Islet of Langerhans (tissue), 1 donor: Measurements from ENCODE around the gene HSF4.

Experiments used
- FAIRE-seq: peaks from one replicate; lab custom pipeline; 2011; peaks lifted over from hg19 to GRCh38; lab: Jason Lieb, UNC

Gene HSF4

DNA sequence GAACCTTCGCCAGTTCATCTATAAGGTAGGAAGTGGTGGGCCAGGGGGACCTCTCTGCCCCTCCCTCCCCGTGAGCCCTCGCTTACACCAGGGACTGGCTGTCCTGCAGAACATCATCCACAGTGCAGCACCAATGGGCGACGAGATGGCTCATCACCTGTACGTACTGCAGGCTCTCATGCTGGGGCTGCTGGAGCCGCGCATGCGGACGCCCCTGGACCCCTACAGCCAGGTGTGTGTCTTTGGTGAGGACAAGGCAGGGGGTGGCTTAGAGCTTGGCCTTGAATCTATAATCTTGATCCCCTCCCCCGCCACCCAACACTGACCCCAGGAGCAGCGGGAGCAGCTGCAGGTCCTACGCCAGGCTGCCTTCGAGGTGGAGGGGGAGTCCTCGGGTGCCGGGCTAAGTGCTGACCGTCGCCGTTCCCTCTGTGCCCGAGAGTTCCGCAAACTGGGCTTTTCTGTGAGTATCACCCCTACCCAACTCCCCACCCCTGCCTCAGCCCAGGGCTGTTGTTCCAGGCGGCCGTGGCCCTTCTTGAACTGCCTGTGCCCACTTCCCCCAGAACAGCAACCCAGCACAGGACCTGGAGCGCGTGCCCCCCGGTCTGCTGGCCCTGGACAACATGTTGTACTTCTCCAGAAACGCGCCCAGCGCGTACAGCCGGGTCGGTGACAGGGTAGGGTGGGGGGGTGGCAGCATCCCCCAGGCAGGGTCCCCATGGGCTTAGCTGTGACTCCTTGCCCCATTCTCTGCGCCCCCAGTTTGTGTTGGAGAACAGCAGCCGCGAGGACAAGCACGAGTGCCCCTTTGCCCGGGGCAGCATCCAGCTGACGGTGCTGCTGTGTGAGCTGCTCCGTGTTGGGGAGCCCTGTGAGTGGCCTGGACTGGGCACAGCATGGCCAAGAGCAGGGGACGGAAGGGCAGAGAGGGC, 37.1 kb downstream of the HSF4 start:
- no peak for FAIRE-seq

DNA sequence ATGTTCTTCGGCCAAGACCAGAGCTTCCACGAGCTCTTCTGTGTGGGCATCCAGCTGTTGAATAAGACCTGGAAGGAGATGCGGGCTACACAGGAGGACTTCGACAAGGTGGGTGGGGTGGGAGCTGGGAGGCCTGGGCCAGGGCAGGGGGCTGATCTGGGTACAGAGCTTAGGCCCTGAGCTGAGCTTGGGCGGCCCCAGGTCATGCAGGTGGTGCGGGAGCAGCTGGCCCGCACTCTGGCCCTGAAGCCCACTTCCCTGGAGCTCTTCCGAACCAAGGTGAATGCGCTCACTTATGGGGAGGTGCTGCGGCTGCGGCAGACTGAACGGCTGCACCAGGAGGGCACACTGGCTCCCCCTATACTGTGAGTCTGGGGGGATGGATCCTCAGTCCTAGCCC, 37.9 kb downstream of the HSF4 start:
- no peak for FAIRE-seq

DNA sequence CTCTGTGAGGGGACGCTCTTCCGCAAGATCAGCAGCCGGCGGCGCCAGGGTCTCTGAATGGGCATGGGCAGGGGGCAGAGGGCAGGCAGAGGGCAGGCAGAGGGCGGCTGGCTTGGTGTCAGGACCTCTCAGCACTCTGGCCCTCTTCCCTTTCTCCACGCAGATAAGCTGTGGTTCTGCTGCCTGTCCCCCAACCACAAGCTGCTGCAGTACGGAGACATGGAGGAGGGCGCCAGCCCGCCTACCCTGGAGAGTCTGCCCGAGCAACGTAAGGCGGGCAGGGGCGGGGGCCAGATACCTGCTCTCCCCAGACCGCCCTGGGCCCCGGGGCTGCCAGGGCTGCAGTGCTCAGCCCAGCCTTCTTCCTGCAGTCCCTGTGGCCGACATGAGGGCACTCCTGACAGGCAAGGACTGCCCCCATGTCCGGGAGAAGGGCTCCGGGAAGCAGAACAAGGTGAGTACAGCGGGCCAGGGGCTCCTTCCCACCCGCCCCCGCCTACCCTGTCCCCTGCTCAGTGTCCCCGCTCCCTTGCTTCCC, 38.5 kb downstream of the HSF4 start:
- FAIRE-seq: no peak

DNA sequence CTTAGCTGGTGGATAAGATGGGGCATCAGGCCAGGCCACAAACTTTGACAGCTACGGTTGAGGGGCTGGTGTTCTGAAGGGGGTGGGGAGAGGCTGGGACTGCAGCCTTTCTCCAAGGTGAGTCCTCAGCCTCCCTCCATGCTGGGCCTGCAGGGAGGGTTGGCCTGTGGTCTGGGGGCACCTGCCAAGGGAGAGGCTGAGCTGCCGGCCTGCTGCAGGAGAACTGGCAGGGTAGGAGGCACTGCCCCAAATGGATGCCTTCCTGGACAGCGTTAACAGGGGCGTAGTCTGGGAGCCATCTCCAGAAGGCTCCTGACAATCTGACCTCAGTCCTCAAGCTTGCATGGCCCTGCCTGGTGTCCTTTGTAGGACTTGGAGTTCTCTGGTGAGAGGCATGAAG, 39.5 kb downstream of the HSF4 start:
- no peak for FAIRE-seq

DNA sequence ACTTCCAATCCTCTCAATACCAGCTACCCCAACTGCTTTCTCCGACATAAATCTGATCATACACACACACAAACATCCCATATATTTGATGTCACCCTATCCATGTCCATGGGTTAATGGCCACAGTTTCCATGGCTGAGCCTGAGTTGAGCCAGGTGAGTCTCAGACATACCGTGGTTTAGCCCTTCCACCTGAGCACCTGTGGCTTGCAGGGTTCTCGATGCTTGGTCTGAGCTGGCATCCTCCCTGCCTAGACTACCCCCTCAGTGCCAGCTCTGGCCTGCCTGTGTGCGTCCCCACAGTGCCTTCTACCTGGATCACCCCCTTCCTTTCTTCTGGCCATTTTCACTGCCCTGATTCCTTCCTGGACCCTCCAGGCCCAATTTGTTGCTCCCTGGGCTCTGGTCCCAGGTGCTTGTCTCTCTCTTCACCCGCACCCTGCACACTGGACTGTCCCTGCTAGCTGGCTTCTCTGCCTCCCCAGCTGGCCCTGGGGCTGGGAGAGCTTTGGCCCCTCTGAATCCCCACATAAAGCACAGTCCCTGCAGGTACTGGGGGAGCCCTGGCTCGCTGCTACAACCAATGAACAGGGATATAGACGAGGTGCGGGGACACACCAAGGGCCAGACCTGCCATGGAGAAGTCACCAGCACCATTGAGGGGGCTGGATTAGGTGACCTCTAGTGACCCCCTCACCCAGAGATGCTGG, 41.7 kb downstream of the HSF4 start:
- FAIRE-seq: no peak

DNA sequence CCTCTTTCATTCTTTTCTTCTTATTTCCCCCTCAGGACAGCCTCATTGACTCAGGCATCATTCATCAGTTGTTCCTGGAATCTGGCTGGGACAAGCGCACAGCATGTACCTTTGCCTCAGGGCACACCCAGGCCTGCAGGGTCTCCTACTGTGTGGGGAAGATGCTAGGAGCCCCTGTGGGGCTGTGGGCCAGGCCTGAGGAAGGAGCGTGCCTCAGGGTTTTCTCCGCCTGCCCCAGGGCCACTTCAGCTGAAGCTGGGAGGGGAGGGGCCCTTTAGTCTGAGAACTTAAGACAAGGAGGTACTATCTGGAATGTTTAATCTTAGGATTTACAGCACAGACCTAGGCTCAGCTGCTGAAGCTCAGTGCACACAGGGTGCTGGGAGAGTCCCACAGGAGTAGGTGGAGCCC, 42.3 kb downstream of the HSF4 start:
- FAIRE-seq: no peak

DNA sequence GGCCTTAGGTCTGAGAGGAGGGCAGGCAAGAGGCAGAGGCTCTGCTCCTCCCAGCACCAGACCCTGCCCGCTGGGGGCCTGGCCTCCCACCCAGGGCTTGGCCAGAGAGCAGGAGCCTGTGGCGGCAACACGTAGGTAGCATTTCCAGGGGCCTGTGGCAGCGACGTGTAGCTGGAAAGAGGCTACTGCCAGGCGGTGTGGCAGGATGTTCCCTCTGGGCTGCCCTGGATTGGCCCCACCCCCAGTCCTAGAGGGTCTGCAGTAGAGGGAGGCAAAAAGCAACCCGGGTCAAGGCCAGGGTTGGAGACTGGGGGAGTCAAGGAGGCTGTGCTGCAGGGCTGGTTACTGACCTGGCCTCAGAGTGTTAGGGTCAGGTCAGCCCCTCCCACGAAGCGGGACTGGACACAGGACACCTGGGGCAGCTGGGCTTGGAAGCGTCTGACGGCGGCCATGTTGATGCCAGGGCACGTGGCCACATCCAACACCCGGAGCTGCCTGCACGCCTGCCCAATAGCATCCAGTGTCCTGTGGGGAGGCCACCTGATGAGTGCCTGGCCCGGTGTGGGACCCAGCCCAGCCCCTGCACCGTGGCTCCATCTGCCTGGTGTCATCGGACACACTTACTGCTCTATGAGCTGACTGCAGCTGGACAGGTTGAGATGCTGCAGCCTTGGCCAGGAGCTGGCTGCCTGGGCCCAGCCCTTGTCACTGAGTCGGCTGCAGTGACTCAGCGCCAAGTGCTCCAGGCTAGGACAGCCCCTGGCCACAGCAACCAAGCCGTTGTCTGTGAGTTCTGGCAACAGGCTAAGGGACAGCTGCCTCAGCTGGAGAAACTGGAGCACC, 42.9 kb downstream of the HSF4 start:
- FAIRE-seq: no peak

DNA sequence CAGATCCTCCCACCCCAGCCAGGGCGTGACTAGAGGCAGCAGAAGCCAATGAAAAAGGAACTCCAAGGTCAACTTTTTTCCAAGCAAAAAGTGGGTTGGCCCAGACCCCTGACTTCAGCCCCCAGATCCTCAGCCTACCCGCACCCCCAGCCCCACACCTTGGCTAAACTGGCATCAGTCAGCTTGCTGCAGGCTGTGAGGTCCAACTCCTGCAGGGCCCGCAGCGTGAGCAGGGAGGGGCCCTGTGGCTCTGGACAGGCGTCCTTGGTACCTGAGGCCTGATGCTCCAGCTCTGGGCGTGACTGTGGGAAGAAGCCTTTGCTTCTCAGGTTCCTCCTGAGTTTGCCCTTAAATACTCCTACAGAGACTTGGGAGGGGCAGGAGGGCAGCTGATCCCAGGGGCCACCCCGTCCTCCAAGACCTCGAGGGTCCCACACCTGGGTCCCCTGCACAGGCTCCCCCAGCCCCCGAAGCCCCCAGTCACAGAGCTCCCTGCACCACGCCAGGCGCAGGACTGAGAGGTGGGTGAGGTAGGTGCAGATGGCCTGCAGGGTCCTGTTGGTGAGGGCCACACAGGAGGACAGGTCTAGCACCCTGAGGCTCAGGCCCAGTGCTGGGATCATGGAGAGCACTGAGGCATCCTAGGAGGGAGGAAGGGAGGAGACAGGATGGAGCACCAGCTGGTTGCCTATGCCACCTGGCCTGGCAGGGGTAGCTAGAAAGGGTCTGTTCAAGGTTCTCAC, 43.8 kb downstream of the HSF4 start:
- FAIRE-seq: no peak

DNA sequence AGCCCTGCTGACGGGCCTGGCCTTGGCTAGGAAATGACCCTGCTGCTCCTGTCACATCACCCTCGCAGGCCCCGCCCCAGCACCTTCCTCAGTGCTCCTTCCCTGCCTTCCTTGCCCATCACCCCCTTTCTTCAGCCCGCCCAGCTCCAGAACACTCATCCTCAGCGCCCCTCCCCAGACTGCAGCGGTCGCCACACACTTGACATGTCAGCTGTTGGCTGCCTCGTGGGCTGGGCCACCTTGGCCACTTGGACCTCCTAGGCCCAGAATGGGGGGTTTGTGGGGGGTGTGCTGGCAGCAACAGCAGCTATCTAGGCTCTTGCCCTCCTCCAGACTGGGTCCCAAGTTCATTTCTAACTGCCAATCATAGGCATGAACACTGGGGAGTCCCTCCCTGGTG, 45.0 kb downstream of the HSF4 start:
- FAIRE-seq: no peak

DNA sequence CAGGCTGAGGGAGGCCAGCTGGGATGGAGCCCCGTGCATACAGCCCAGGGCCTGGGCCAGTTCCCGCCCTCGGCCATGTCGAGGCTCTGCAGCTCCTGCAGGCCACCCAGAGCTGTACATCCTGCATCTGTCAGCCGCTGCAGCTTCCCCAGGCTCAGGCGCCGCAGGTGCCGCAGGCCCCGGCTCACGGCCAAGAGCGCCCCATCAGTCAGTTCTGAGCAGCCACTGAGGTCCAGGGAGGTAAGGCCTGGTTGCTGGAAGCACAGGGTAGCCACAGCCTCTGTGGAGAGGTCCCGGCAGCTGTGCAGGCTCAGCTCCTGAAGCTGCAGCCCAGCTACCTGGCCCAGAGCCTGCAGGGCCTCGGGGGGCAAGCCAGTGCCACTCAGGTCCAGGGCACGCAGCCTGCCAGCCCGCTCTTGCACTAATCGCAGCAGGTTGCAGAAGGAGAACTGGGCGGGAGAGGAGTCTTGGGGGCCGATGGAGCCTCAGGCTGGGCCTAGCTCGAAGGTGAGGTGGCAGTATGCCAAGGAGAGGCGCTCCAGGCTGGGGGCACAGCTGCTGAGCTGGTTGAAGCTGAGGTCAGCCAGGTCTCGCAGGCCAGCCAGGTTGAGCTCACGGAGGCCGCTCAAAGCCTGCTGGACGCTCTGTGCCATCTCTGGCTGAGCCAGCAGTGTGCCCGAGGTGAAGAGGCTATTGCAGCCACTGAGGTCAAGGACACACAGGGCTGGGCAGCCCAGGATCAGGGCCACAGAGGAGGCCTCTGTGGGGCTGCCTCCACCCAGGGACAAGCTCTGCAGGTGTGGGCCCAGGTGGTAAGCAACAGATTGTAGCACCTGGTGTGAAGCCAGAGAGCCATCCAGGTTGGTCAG, 45.8 kb downstream of the HSF4 start:
- FAIRE-seq: no peak

DNA sequence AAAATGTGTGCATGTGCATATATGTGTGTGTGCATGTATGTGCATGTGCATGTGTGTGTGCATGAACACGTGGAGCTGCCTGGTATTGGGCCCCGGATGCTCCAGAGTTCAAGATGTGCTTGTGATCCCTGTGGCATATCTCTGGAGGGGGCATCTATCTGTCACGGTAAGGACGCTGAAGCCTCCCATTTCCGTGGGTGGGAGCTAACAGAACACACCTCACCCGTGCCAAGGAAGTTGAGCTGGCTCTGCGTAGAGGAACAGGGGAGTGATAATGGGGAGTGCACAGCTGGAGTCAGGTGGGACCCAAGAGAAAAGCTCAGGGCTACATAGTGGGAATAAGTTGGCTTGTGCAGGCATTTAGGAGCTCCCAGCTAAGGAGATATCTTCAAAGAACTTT, 47.1 kb downstream of the HSF4 start:
- FAIRE-seq: no peak

DNA sequence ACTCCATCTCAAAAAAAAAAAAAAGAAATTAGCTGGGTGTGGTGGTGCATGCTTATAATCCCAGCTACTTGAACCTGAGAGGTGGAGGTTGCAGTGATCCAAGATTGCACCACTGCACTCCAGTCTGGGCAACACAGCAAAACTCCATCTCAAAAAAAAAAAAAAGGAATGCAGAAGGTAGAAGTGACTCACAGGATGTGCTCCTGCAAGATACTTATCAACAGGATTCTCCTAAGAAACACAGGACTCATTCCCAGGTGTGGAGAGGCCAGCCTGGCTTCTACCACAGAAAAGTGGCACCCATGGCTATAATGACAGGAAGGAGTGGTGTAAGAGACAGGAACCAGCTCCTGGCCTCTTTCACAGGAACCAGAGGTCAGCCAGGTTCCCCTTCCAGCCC, 48.2 kb downstream of the HSF4 start:
- no peak for FAIRE-seq

DNA sequence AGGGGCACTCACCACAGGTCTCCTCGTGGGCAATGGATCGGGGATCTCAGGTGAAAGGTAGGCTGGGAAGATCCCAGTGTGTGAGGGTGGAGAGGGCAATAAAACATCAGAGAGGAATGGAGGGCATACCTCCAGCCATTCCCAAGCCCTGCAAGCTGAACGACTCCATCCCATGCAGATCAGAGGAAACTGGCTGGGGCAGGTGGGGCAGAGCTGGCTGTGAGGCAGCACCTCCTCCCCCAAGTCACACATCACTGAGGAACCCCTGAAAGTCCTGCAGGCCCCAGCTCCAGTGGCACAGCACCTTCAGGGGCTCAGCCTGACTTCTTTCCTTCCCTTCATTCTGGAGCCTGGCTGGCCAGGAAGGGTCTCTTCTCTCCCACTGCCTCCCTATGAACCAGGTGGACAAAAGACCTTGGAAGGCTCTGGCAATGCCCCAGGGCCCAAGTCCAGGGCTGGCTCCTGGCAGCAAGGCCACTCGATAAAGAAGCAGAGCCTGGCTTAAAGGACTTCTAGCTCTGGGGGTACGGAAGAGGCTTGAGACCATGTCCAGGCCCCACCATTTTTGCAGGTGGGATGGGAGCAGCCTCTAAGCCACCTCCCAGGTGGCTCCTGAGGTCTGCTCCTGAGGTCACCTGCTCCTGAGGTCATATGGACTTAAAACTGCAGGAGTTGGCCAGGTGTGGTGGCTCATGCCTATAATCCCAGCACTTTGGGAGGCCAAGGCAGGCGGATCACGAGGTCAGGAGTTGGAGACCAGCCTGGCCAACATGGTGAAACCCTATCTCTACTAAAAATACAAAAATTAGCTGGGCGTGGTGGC, 48.9 kb downstream of the HSF4 start:
- no peak for FAIRE-seq

DNA sequence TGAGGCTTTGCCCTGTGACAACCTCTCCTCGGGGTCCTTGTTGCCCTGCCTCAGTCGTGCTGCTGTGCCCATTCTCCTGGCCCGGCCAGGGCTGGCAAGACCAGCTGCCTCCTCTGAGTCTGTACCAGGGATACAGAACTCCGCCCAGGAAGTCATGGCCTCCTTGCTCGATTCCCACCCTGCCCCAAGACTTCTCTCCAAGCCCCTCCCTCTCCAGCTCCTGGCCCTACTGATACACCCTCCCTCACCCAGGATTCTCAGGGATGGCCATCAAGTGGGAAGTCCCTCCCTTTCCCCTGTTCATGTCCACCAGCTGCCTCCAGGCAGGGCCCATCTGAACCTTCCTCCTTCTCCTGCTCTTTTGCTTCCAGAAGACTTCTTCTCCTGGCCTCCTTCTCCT, 51.2 kb downstream of the HSF4 start:
- no peak for FAIRE-seq

DNA sequence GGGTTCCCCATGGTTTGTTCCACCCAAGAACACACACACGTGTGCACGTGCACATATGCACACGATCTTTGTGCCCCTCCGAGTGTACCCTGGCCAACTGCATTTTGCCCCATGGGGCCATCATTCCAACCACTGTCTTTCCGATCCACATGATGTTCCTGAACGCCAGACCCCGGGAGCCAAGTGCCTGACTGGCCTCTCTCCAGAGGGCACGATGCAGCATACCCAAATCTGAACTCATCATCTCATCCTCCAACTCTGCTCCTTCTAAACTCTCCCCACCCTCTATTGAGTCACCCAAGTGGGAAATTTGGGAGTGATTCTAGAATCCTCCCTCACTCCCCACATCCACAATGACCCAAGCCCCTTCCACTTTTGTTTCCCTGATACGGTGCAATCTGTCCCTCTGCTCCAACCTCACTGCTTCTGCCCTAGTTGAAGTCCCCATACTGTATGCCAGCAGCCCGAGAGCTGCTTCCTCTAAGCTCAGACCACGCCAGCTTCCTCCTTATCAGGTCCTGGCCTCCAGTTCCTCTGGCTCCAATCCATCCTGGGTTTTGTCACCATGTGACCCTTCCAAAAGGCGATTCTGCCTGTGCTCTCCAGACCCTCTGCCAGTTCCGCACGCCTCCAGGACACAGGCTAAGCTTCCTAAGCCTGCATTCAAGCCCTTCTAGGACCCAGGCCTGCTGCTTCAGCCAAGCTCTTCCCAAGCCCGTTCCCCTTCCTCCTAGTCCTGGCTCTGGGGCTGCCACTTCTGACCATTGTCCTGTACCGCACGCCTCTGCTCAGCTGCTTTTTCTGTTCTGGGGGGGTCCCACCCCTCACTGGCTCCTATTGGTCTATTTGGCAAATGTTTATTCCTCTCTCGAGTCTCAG, 52.3 kb downstream of the HSF4 start:
- FAIRE-seq: no peak
